ENCODE data around the gene TRAPPC14. TPM values are rescaled to one million over a fixed set of nuclear protein-coding genes. Genes with fewer than 3 reads are reported as not detected.
A peak's percentile ranks its signal among the peaks of the same experiment; 100 is the strongest.

Gene TRAPPC14
- total and polyA plus RNA-seq, 9 of the 15 experiments (the other 6 are each of a cell fraction or from before 2014, with no cell fraction given): 0.42 to 45.9 (median 18.2) TPM

- TF ChIP-seq REST (IDR thresholded peaks at IDR 0.05; ENCODE audit: borderline replicate concordance): no peak
- no peak for TF ChIP-seq REST (CRISPR knock-in tag; IDR thresholded peaks at IDR 0.05; ENCODE audit: low read depth)
- TF ChIP-seq E2F6 (IDR thresholded peaks at IDR 0.05; ENCODE audit: borderline replicate concordance in 1 of 2, extremely low read depth in 1 of 2, insufficient read depth in 1 of 2, insufficient read length in 1 of 2, low read depth in 1 of 2, low read length in 1 of 2, poor library complexity in 1 of 2, severe bottlenecking in 1 of 2): peak in 1 of 2 experiments; percentile 65
- TF ChIP-seq XRCC3 (IDR thresholded peaks at IDR 0.05): no peak
- no peak for TF ChIP-seq SAP30 (IDR thresholded peaks at IDR 0.05; ENCODE audit: borderline replicate concordance, insufficient read depth, low read depth, low read length, poor library complexity, severe bottlenecking)
- TF ChIP-seq SMC3 (conservative IDR thresholded peaks at IDR 0.05; ENCODE audit: insufficient read depth, low read depth, low read length): no peak
- TF ChIP-seq EP300 (IDR thresholded peaks at IDR 0.05; ENCODE audit: low read length): no peak
- no peak for TF ChIP-seq KLF1 (tag; IDR thresholded peaks at IDR 0.05)
- no peak for TF ChIP-seq NFRKB (IDR thresholded peaks at IDR 0.05; ENCODE audit: low read depth)
- TF ChIP-seq ZBTB12 (CRISPR knock-in tag; IDR thresholded peaks at IDR 0.05): no peak
- TF ChIP-seq CCAR2 (IDR thresholded peaks at IDR 0.05; ENCODE audit: low read depth, low read length): no peak
- no peak for TF ChIP-seq NR3C1 (CRISPR knock-in tag; IDR thresholded peaks at IDR 0.05)
- TF ChIP-seq PTTG1 (tag; IDR thresholded peaks at IDR 0.05; ENCODE audit: low read depth): no peak
- no peak; the same call in 1 of the 2 replicates for TF ChIP-seq MEF2D (tag; conservative IDR thresholded peaks at IDR 0.05; ENCODE audit: low read depth)
- no peak for TF ChIP-seq HNRNPL (IDR thresholded peaks at IDR 0.05; ENCODE audit: low read depth, low read length)
- TF ChIP-seq HIVEP1 (CRISPR knock-in tag; IDR thresholded peaks at IDR 0.05): no peak
- no peak for TF ChIP-seq POLR2AphosphoS5 (IDR thresholded peaks at IDR 0.05; ENCODE audit: control insufficient read depth, insufficient read depth, low read depth, low read length)
- no peak for TF ChIP-seq KAT7 (CRISPR knock-in tag; IDR thresholded peaks at IDR 0.05; ENCODE audit: borderline replicate concordance)
These were observed 32.1 kb downstream of the TRAPPC14 start (continued) for GRCh38 chr7:100126239-100126930.
